Measurements from ENCODE around the gene NPAS2.

- TF ChIP-seq CTCF (optimal IDR thresholded peaks at IDR 0.05 in 1 of 3, IDR thresholded peaks at IDR 0.05 in 1 of 3, conservative IDR thresholded peaks at IDR 0.05 in 1 of 3; ENCODE audit: extremely low read depth in 1 of 3, insufficient read depth in 2 of 3, low read length in 3 of 3) (no peak), EZH2 (IDR thresholded peaks at IDR 0.05; ENCODE audit: low read length) (no peak)
These were observed 145.7 kb downstream of the NPAS2 start for GRCh38 chr2:100965596-100965995.

All from keratinocyte (primary cell).